ENCODE data around the gene MYCBPAP. TPM values are rescaled to one million over a fixed set of nuclear protein-coding genes. Genes with fewer than 3 reads are reported as not detected.

MYCBPAP gene
- total RNA-seq, 6 experiments from 2014 or later, result 0.51 TPM; not detected in 5

- DNase-seq (no peak), ATAC-seq (no peak)
- peaks cover 0 to 5% (median 0%) of the 10 kb centered on the region in 4 donors for H3K36me3 ChIP-seq
- H3K27me3 ChIP-seq, result peaks cover 4 to 29% of the 10 kb centered on the region in 2 donors
- H3K27ac ChIP-seq, result no peak overlapping the region
- no CpG with 5 or more reads among the region's 4 CpGs for WGBS (ENCODE audit: insufficient coverage, low coverage, low lambda C conversion rate, missing lambda C conversion rate)
- intact Hi-C loops (cut with DNase I), result loop anchor here in 1 of 2 donors (10.0 kb wide), 1 partner anchor 277 kb away; the partner anchor contains the start of gene WFIKKN2
- H3K4me1 ChIP-seq, result peaks cover 0 to 22% (median 6%) of the 10 kb centered on the region in 4 donors
- no peak for TF ChIP-seq POLR2A (IDR thresholded peaks at IDR 0.05)
- no peak overlapping the region for H3K4me3 ChIP-seq
- H3K9me3 ChIP-seq, result no peaks in the 10 kb centered on the region
These were observed 49.9 kb downstream of the MYCBPAP start for GRCh38 chr17:50558091-50558490.

GRCh38 chr17:50558581-50558940, 50.3 kb downstream of the MYCBPAP start:
- no peak for ATAC-seq
- TF ChIP-seq CTCF (IDR thresholded peaks at IDR 0.05) (no peak), POLR2A (IDR thresholded peaks at IDR 0.05) (no peak)
- Histone ChIP-seq H3K36me3 (peaks cover 0 to 5% (median 0%) of the 10 kb centered on the region in 4 donors), H3K4me1 (peaks cover 0 to 22% (median 6%) of the 10 kb centered on the region in 4 donors), H3K27me3 (peaks cover 4 to 29% of the 10 kb centered on the region in 2 donors), H3K27ac (no peak overlapping the region), H3K9me3 (no peaks in the 10 kb centered on the region), H3K4me3 (no peak overlapping the region)
- WGBS (ENCODE audit: insufficient coverage, low coverage, low lambda C conversion rate, missing lambda C conversion rate), result 24% methylated on average over 8 of the region's 18 CpGs
- intact Hi-C loops (cut with DNase I), result loop anchor here in 1 of 2 donors (10.0 kb wide), 1 partner anchor 276 kb away; the partner anchor contains the start of gene WFIKKN2
- DNase-seq, result no peak

GRCh38 chr17:50558941-50559614, 50.8 kb downstream of the MYCBPAP start:
- Histone ChIP-seq H3K27ac (no peak overlapping the region), H3K36me3 (peaks cover 0 to 5% (median 0%) of the 10 kb centered on the region in 4 donors), H3K4me1 (peaks cover 0 to 22% (median 6%) of the 10 kb centered on the region in 4 donors), H3K27me3 (peaks cover 4 to 29% of the 10 kb centered on the region in 2 donors), H3K4me3 (no peak overlapping the region), H3K9me3 (no peaks in the 10 kb centered on the region)
- DNase-seq, result no peak
- no peak for ATAC-seq
- 6% methylated on average over 14 of the region's 55 CpGs for WGBS (ENCODE audit: insufficient coverage, low coverage, low lambda C conversion rate, missing lambda C conversion rate)
- intact Hi-C loops (cut with DNase I), result loop anchor here in 1 of 2 donors (10.0 kb wide), 1 partner anchor 276 kb away; the partner anchor contains the start of gene WFIKKN2
- TF ChIP-seq POLR2A (IDR thresholded peaks at IDR 0.05) (no peak), CTCF (IDR thresholded peaks at IDR 0.05) (no peak)

- H3K27me3 ChIP-seq, result peaks cover 4 to 29% of the 10 kb centered on the region in 2 donors
- intact Hi-C loops (cut with DNase I), result loop anchor here in 1 of 2 donors (10.0 kb wide), 1 partner anchor 275 kb away; the partner anchor contains the start of gene WFIKKN2
These were observed 51.5 kb downstream of the MYCBPAP start for GRCh38 chr17:50559674-50560184.

More at GRCh38 chr17:50559674-50560184, 51.5 kb downstream of the MYCBPAP start:
- peak; percentile 49 to 63 (median 54) for ATAC-seq
- Histone ChIP-seq H3K4me3 (peak overlapping the region; percentile 23 to 43 (median 35)), H3K9me3 (no peaks in the 10 kb centered on the region), H3K36me3 (peaks cover 0 to 5% (median 0%) of the 10 kb centered on the region in 4 donors), H3K4me1 (peaks cover 0 to 22% (median 6%) of the 10 kb centered on the region in 4 donors), H3K27ac (no peak overlapping the region)
- no peak for DNase-seq
- TF ChIP-seq CTCF (IDR thresholded peaks at IDR 0.05), result no peak
- no peak for TF ChIP-seq POLR2A (IDR thresholded peaks at IDR 0.05)
- 0% methylated on average over 6 of the region's 27 CpGs for WGBS (ENCODE audit: insufficient coverage, low coverage, low lambda C conversion rate, missing lambda C conversion rate)

Data from right lobe of liver (tissue), 6 donors.